Suprapubic skin (tissue), 4 donors: ENCODE measurements around the gene PCDH1.

Experiments used
- POLR2A ChIP-seq, 2 donors: fragments of 450-650 bp; IDR thresholded peaks; one replicate each; pipeline ENCODE4 v1.6.1; 2017; ENCODE audit warnings: antibody characterized with exemption in 2 of 2, mild to moderate bottlenecking in 2 of 2, moderate library complexity in 2 of 2
- POLR2AphosphoS5 ChIP-seq, 3 donors: sonication (generic); formaldehyde crosslinking; IDR thresholded peaks; one replicate each; pipeline ENCODE4 v1.6.1; 2017; ENCODE audit warnings: antibody characterized with exemption in 3 of 3
- TF ChIP-seq, protein P1 (sequence below), 2 donors: fragments of 200-600 bp in 1 of 2; fragments of 450-650 bp in 1 of 2; sonication (generic) in 1 of 2; IDR thresholded peaks; one replicate each; pipeline ENCODE4 v1.5.1; 2016 to 2019; ENCODE audit warnings: antibody characterized with exemption in 2 of 2, mild to moderate bottlenecking in 1 of 2, moderate library complexity in 1 of 2

DNA sequence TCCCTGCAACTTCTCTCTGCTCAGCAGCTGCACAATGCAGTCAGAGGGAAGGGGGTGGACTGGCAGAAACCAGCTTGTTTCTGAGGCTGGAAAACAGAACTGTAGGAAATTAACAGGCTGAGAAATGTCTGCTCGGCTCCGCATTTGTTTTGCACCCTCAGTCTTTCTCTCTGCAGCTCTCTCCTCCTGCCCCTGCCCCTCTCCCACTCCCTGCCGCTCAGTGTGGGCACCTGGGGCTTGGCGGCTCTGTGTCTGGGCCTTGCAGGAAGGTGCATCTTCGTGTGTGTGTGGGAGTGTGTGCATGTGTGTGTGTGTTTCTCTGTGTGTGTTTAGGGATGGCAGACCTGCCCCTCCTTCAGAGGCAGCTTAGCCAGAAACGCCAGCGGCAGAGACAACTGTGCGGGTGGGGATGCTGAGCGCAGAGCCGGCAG, 53.0 kb downstream of the PCDH1 start:
- TF ChIP-seq, protein P1, sequence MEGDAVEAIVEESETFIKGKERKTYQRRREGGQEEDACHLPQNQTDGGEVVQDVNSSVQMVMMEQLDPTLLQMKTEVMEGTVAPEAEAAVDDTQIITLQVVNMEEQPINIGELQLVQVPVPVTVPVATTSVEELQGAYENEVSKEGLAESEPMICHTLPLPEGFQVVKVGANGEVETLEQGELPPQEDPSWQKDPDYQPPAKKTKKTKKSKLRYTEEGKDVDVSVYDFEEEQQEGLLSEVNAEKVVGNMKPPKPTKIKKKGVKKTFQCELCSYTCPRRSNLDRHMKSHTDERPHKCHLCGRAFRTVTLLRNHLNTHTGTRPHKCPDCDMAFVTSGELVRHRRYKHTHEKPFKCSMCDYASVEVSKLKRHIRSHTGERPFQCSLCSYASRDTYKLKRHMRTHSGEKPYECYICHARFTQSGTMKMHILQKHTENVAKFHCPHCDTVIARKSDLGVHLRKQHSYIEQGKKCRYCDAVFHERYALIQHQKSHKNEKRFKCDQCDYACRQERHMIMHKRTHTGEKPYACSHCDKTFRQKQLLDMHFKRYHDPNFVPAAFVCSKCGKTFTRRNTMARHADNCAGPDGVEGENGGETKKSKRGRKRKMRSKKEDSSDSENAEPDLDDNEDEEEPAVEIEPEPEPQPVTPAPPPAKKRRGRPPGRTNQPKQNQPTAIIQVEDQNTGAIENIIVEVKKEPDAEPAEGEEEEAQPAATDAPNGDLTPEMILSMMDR (IDR thresholded peaks at IDR 0.05): no peak
- TF ChIP-seq POLR2AphosphoS5 (IDR thresholded peaks at IDR 0.05) (no peak), POLR2A (IDR thresholded peaks at IDR 0.05) (no peak)
